GM12864 (cell line): Measurements from ENCODE around the gene FOXA1.

Experiments
- DNase-seq: peaks from one replicate; pipeline ENCODE4 v3.0.0-alpha.2; 2011; ENCODE audit warnings: low read depth
- H3K4me3 ChIP-seq: 2 replicates; pipeline ENCODE4 v1.5.1; 2011; ENCODE audit warnings: mild to moderate bottlenecking, low read depth, low read length, control low read depth
- CTCF ChIP-seq: IDR thresholded peaks from 2 replicates; pipeline ENCODE4 v1.5.1; 2011; ENCODE audit warnings: low read depth, mild to moderate bottlenecking, moderate library complexity, low read length, control low read depth, inconsistent platforms; ENCODE audit errors: missing control alignments

The FOXA1 gene

GRCh38 chr14:37625597-37626595, 30.8 kb upstream of the FOXA1 start:
- H3K4me3 ChIP-seq: no peak overlapping the region
- no peak for DNase-seq
- no peak for TF ChIP-seq CTCF

- no peak overlapping the region for H3K4me3 ChIP-seq
- no peak for TF ChIP-seq CTCF
- no peak for DNase-seq
These were observed 28.9 kb upstream of the FOXA1 start for GRCh38 chr14:37623971-37624370.

- no peak overlapping the region for H3K4me3 ChIP-seq
- no peak for DNase-seq
- no peak for TF ChIP-seq CTCF
These were observed 28.4 kb upstream of the FOXA1 start for GRCh38 chr14:37623426-37623951.

- no peak overlapping the region for H3K4me3 ChIP-seq
- no peak for DNase-seq
- no peak for TF ChIP-seq CTCF
These were observed 27.3 kb upstream of the FOXA1 start for GRCh38 chr14:37622231-37622923.

GRCh38 chr14:37620856-37621255, 25.8 kb upstream of the FOXA1 start:
- no peak overlapping the region for H3K4me3 ChIP-seq
- DNase-seq: no peak
- TF ChIP-seq CTCF: no peak

- no peak overlapping the region for H3K4me3 ChIP-seq
- TF ChIP-seq CTCF: no peak
- no peak for DNase-seq
These were observed 23.5 kb upstream of the FOXA1 start for GRCh38 chr14:37618498-37619028.
